GM18511 (cell line): ENCODE results near the gene NUDT19.
"Not testable (repeated sequence)": the region's sequence is repeated elsewhere in the genome, so short reads cannot be mapped to it uniquely, and the experiment has no call there.

Experiments used
- ATAC-seq: cut with Tn5 transposase; IDR thresholded peaks from one replicate; pipeline ENCODE4 v1.9.1; 2021; ENCODE audit warnings: mild to moderate bottlenecking, moderate library complexity; ENCODE audit not compliant: unreplicated experiment

NUDT19 gene

GRCh38 chr19:32708457-32708856 is 16.8 kb downstream of the NUDT19 start:
- ATAC-seq, result no peak

DNA sequence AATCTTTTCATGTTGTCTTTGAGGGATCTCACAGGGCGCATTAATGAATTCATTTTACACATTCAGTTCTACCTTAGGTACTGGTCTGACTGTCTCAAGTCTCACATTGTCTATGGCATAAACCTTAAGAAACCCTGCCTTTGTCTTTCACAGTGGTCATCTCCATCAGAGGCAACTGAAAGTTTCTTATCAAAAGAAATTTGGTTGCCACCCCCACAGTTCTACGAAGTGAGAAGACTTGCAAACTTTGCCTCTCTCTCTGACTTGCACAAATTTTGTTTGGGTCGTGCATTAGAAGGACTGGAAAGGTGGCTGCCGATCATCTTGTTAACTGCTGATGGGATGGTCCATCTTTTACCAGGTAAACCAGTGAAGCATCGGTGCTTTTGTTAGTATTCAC is 17.4 kb downstream of the NUDT19 start:
- no peak for ATAC-seq

DNA sequence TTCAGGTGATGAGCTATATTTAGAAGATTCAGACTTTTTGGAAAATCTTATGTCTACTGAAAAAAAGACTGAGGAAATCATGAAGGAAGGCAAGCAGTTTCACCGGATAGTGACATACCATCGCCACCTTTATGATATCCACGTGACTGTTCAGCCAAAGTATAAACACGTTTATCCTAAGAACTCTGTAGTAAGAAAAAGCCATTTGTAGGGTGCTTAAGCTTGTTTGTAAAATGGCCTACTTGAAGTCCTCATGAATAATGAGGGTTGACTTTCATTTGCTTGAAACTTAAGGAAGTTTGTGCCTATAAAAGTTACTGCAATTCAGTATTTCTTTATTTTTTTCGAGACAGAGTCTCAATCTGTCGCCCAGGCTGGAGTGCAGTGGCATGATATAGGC is 20.1 kb downstream of the NUDT19 start:
- ATAC-seq, result no peak

DNA sequence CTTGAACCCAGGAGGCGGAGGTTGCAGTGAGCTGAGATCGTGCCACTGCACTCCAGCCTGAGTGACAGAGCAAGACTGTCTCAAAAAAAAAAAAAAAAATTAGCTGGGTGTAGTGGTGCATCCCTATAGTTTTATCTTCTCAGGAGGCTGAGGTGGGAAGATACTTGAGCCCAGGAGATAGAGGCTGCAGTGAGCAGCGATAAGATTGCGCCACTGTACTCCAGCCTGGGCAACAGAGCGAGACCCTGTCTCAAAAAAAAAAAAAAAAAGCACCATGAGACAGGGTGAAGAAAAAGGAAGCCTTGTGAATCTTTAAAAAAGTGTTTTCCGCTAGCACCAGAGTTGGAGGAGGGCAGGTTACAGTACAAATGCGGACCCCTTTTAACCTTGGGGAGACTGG is 24.6 kb downstream of the NUDT19 start:
- ATAC-seq, result not testable (repeated sequence)

DNA sequence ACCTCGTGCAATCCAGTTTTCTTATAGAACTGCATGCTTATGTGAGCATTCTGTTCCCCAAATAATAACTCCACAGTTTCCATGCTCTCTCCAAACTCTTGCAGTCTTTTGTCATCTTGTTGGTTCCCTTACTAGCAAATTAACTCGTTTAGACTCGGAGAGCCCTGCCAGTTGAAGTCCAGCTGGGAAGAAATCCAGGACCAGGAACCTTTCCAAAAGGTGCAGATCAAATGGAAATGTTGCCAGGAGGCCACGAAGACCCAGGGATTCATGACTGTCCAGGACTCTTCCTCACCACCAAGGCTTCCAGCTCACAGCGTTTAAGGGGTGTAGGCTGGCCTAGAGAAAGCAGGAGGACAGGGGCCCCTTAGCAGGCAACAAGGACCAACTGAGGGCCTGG is 25.9 kb downstream of the NUDT19 start:
- no peak for ATAC-seq

GRCh38 chr19:32718286-32718685 is 26.7 kb downstream of the NUDT19 start:
- no peak for ATAC-seq

- no peak for ATAC-seq
Measured at GRCh38 chr19:32719611-32720059, 28.0 kb downstream of the NUDT19 start, which contains the start of gene TDRD12. Gene TDRD12, plus strand, starts transcription at chr19:32719767. Its CDS starts 306 bp downstream, at chr19:32720073.

DNA sequence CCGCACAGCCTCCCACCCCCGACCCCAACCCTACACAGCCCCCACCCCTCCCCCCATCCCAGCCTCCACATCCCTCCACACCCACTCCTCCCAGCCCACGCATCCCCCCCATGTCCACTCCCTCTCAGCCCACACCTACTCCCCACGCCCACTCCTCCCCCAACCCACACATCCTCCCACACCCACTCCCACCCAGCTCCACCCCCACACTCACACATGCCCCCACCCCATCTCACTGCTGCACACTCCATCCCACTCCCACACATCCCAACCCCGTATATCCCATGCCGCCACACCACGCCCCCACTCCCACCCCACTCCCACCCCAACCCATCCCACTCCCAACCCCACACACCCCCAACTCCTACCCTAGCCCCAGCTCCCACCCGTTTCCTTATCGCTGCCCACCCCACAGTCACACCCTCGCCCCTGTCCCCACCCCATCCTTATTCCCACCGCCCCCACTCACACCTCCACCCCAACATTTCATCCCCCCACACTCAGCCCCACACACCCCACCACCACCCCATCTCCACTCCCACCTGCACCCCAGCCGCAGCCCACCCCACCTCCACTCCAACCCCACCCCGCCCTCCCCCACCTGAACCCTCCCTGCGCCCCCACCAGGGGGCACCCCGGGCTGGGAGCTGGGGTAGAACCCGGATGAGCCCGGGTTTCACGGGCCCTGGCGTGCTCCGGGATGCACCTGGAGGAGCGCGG is 28.8 kb downstream of the NUDT19 start:
- no peak for ATAC-seq

DNA sequence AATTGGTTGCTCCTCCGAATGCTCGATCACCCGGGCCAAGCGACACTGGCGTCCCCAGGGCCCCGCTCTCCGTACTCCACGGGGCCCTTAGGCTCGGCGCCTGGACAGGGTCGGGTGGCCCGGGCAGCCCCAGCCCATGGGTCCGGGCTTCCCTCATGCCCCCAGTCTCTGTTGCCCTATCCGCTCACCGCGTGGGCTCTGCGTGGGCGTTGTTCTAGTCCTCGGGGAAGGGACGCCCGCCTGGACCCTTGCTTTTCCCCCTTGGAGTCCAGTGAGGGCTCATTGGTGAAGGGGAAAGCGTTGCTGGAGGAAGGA is 29.3 kb downstream of the NUDT19 start:
- no peak for ATAC-seq

- ATAC-seq, result no peak
Measured at GRCh38 chr19:32735936-32736335, 44.3 kb downstream of the NUDT19 start.

DNA sequence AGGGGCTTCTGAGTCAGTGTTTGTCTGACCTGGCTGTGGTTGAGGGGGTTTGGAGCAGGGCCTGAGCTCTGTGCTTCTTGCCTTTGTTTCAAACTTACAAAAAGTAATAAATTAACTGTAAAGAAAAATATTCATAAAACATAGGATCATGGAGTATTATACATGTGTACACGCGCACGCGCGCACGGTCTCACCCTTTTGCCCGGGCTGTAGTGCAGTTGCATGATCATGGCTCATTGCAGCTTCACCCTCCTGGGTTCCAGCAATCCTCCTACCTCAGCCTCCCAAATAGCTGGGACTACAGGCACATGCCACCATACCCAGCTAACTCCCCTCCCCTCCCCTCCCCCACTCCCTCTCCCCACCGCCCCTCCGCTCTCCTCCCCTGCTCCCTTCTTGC is 51.4 kb downstream of the NUDT19 start:
- no peak for ATAC-seq

GRCh38 chr19:32743447-32743846 is 51.8 kb downstream of the NUDT19 start:
- ATAC-seq, result no peak

- ATAC-seq, result no peak
Measured at GRCh38 chr19:32744555-32745325, 53.1 kb downstream of the NUDT19 start.

- ATAC-seq, result not testable (repeated sequence)
Measured at GRCh38 chr19:32745594-32746251, 54.1 kb downstream of the NUDT19 start.

GRCh38 chr19:32746631-32747196 is 55.1 kb downstream of the NUDT19 start:
- not testable (repeated sequence) for ATAC-seq

DNA sequence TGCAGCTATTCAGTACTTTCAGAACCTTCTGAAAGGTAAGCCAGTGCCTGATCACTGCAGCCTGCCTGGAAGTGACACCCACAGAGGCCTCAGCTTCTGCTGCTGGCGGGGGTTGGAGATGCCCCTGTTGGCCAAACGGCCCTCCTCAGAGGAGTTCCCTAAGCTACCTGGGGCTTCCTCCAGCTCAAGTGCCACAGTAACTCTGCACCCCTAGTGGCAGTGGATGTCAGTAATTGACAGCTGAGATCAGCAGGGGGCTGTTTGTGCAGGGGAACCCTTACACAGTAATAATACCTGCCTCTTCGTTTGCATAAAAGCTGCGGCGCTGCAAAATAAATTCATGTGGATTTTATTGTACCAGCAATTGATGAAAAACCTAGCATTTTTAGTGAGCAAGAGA is 56.9 kb downstream of the NUDT19 start:
- no peak for ATAC-seq

DNA sequence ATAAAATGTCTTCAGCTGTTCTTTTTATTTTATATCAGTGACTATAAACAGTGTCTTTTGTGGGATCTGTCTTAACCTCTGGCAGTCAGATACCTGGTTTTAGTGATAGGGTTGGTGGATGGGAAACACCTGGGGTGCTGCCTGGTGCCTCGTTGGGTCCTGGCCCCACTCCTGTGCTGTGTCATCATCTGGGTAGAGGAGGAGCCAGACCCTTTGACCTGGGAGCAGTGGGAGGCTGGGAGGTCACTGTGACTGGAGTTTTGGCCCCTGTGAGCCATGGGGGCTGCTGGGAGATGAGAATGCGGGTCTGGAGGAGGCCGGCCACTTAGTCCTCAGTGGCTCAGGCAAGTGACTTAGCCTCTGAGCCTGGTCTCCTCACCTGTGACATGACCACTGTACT is 57.3 kb downstream of the NUDT19 start:
- ATAC-seq, result no peak

GRCh38 chr19:32749361-32749760 is 57.7 kb downstream of the NUDT19 start:
- ATAC-seq, result no peak

DNA sequence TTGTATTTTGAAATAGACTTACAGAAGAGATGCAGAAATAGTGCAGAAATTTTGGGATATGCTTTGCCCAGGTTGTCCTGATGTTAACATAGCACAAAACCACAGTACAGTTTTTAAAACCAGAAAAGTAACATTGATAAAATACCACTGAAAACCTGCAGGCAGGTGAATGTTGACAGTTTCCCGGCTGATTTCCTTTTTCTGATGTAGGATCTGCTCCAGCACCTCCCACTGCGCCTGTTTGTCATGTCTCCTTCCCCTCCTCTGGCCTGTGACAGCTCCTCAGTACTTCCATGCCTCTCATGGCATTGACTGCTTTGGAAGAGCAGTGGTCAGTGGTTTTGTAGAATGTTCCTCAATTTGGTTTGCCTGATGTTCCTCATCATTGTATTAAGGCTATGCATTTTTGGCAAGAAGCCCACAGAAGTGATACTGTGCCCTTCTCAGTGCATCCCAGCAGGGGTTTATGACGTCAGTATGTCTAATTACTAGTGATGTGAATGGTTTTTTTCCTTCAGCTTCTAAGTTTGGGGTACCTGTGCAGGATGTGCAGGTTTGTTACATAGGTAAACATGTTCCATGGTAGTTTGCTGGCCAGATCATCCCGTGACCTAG is 58.9 kb downstream of the NUDT19 start:
- ATAC-seq, result no peak

- ATAC-seq, result no peak
Measured at GRCh38 chr19:32751066-32751465, 59.4 kb downstream of the NUDT19 start.

DNA sequence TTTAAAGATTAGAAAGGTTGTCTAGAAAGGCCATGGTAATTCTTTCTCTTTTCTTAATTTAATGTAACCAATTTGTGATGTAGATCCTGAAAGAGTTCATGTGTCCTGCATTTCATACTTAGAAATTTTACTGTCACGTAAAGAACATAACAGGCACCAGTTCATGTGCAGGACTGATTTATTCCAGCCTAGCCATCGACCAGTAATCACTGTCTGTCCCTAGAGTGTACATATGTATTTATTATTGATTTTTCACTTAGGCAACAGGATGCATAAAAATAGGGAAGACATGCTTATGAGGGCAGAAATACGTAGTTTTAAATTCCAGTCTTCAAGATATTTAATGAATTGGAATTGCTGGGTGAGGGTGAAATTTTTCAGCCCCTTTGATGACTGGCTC is 65.6 kb downstream of the NUDT19 start:
- ATAC-seq, result no peak
